ENCODE results near the gene THAP4. TPM values are rescaled to one million over a fixed set of nuclear protein-coding genes. Genes with fewer than 3 reads are reported as not detected.

The THAP4 gene
- total RNA-seq, 1 donor from 2014 or later = 73.2 TPM

GRCh38 chr2:241616168-241617125, 20.5 kb downstream of the THAP4 start:
- intact Hi-C loops (cut with DNase I) = no loop called here
- no peak for DNase-seq (ENCODE audit: low spot score)

GRCh38 chr2:241615522-241616052, 21.4 kb downstream of the THAP4 start:
- DNase-seq (ENCODE audit: low spot score) = no peak
- intact Hi-C loops (cut with DNase I) = no loop called here

- intact Hi-C loops (cut with DNase I) = no loop called here
- no peak for DNase-seq (ENCODE audit: low spot score)
Measured at GRCh38 chr2:241615041-241615440, 21.9 kb downstream of the THAP4 start.

GRCh38 chr2:241613017-241613780, 23.8 kb downstream of the THAP4 start:
- no peak for DNase-seq (ENCODE audit: low spot score)
- intact Hi-C loops (cut with DNase I) = loop anchor here (5.0 kb wide), 1 partner anchor 106 kb away; the partner anchor contains the start of gene STK25

GRCh38 chr2:241612156-241613016, 24.6 kb downstream of the THAP4 start:
- intact Hi-C loops (cut with DNase I) = loop anchor here (5.0 kb wide), 1 partner anchor 105 kb away; the partner anchor contains the start of gene STK25
- no peak for DNase-seq (ENCODE audit: low spot score)

GRCh38 chr2:241611062-241611461, 25.9 kb downstream of the THAP4 start:
- intact Hi-C loops (cut with DNase I) = loop anchor here (5.0 kb wide), 1 partner anchor 104 kb away; the partner anchor contains the start of gene STK25

GRCh38 chr2:241609859-241610793, 26.8 kb downstream of the THAP4 start:
- intact Hi-C loops (cut with DNase I) = loop anchor here (5.0 kb wide), 1 partner anchor 103 kb away; the partner anchor contains the start of gene STK25
- DNase-seq (ENCODE audit: low spot score) = peak; percentile 91

More at GRCh38 chr2:241611062-241611461, 25.9 kb downstream of the THAP4 start:
- DNase-seq (ENCODE audit: low spot score) = no peak

GRCh38 chr2:241608881-241609280, 28.1 kb downstream of the THAP4 start:
- DNase-seq (ENCODE audit: low spot score) = no peak
- intact Hi-C loops (cut with DNase I) = no loop called here

GRCh38 chr2:241607162-241607885, 29.6 kb downstream of the THAP4 start:
- intact Hi-C loops (cut with DNase I) = no loop called here
- DNase-seq (ENCODE audit: low spot score) = no peak

GRCh38 chr2:241606186-241606585, 30.8 kb downstream of the THAP4 start:
- intact Hi-C loops (cut with DNase I) = no loop called here

GRCh38 chr2:241603686-241604085, 33.3 kb downstream of the THAP4 start:
- DNase-seq (ENCODE audit: low spot score) = no peak

More at GRCh38 chr2:241606186-241606585, 30.8 kb downstream of the THAP4 start:
- DNase-seq (ENCODE audit: low spot score) = no peak

GRCh38 chr2:241602720-241603119, 34.2 kb downstream of the THAP4 start:
- DNase-seq (ENCODE audit: low spot score) = no peak
- intact Hi-C loops (cut with DNase I) = no loop called here

More at GRCh38 chr2:241603686-241604085, 33.3 kb downstream of the THAP4 start:
- intact Hi-C loops (cut with DNase I) = no loop called here

- DNase-seq (ENCODE audit: low spot score) = no peak
- intact Hi-C loops (cut with DNase I) = no loop called here
Measured at GRCh38 chr2:241601841-241602240, 35.1 kb downstream of the THAP4 start.

GRCh38 chr2:241599615-241600014, 37.3 kb downstream of the THAP4 start:
- no peak for DNase-seq (ENCODE audit: low spot score)
- intact Hi-C loops (cut with DNase I) = no loop called here

- intact Hi-C loops (cut with DNase I) = no loop called here
- no peak for DNase-seq (ENCODE audit: low spot score)
Measured at GRCh38 chr2:241598487-241598886, 38.5 kb downstream of the THAP4 start.

GRCh38 chr2:241598061-241598460, 38.9 kb downstream of the THAP4 start:
- no peak for DNase-seq (ENCODE audit: low spot score)
- intact Hi-C loops (cut with DNase I) = no loop called here

GRCh38 chr2:241597561-241597960, 39.4 kb downstream of the THAP4 start:
- no peak for DNase-seq (ENCODE audit: low spot score)
- intact Hi-C loops (cut with DNase I) = no loop called here

Measured in cardiac septum (tissue), 1 donor.